22Rv1 (cell line): ENCODE results near the gene PUM2.
A peak's percentile ranks its signal among the peaks of the same experiment; 100 is the strongest.

ENCODE experiments used
- ZFX ChIP-seq: fragments of 450-650 bp; IDR thresholded peaks from 2 replicates; pipeline ENCODE4 v1.6.1; 2017; ENCODE audit warnings: antibody characterized with exemption, borderline replicate concordance
- TF ChIP-seq, protein P1 (sequence below): fragments of 450-650 bp; IDR thresholded peaks from 2 replicates; pipeline ENCODE4 v1.5.1; 2017; ENCODE audit warnings: mild to moderate bottlenecking

DNA sequence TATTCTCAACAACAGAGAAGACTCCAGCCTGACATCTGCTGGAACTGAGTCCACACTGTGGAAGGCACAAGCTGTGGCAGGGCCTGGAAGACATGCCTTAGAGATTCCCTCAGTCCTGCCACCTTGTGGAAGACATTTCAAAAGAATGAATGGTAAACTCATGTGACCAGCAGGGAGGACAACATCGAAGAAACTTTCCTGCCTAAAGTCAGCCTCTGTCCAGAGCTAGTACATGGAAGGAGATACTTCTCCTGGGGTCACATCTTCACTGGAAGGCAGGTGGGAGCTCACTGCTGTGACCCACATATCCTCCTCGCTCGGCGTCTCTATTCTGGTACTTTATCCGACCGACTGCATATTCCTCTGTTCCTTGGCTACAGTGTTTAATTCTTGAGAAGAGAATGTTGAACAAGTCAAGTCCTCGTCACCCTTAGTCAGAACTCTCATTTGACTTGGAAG is 59.5 kb downstream of the PUM2 start:
- TF ChIP-seq, protein P1, sequence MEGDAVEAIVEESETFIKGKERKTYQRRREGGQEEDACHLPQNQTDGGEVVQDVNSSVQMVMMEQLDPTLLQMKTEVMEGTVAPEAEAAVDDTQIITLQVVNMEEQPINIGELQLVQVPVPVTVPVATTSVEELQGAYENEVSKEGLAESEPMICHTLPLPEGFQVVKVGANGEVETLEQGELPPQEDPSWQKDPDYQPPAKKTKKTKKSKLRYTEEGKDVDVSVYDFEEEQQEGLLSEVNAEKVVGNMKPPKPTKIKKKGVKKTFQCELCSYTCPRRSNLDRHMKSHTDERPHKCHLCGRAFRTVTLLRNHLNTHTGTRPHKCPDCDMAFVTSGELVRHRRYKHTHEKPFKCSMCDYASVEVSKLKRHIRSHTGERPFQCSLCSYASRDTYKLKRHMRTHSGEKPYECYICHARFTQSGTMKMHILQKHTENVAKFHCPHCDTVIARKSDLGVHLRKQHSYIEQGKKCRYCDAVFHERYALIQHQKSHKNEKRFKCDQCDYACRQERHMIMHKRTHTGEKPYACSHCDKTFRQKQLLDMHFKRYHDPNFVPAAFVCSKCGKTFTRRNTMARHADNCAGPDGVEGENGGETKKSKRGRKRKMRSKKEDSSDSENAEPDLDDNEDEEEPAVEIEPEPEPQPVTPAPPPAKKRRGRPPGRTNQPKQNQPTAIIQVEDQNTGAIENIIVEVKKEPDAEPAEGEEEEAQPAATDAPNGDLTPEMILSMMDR, result peak; percentile 89
- no peak for TF ChIP-seq ZFX
